H9 (cell line): ENCODE data around the gene ZWILCH. TPM values are rescaled to one million over a fixed set of nuclear protein-coding genes. Genes with fewer than 3 reads are reported as not detected.
"Not testable (repeated sequence)": the region's sequence is repeated elsewhere in the genome, so short reads cannot be mapped to it uniquely, and the experiment has no call there.

Experiments
- DNase-seq: peaks from one replicate; pipeline ENCODE4 v3.0.0-alpha.2; 2017
- H2AFZ ChIP-seq: one replicate; pipeline ENCODE4 v1.6.1; 2013; ENCODE audit warnings: mild to moderate bottlenecking, low read length, control low read depth, moderate library complexity
- H2AK5ac ChIP-seq: 2 replicates; pipeline ENCODE4 v1.6.1; 2013; ENCODE audit warnings: low read length, control low read depth, mixed read lengths; ENCODE audit not compliant: insufficient read length
- H2BK120ac ChIP-seq: one replicate; pipeline ENCODE4 v1.6.1; 2013; ENCODE audit warnings: low read depth, mild to moderate bottlenecking, low read length, control low read depth, inconsistent platforms; ENCODE audit not compliant: poor library complexity, severe bottlenecking
- H2BK12ac ChIP-seq: 2 replicates; pipeline ENCODE4 v1.6.1; 2013; ENCODE audit warnings: low read length, control low read depth, mixed read lengths, low read depth; ENCODE audit not compliant: insufficient read length
- H2BK15ac ChIP-seq: 2 replicates; pipeline ENCODE4 v1.6.1; 2013; ENCODE audit warnings: low read depth, low read length, control low read depth
- H2BK20ac ChIP-seq: one replicate; pipeline ENCODE4 v1.6.1; 2013; ENCODE audit warnings: low read depth, mild to moderate bottlenecking, low read length, control low read depth, inconsistent platforms; ENCODE audit not compliant: poor library complexity, severe bottlenecking
- H2BK5ac ChIP-seq: 2 replicates; pipeline ENCODE4 v1.6.1; 2013; ENCODE audit warnings: low read length, control low read depth, mixed read lengths; ENCODE audit not compliant: insufficient read length
- H3K14ac ChIP-seq: 2 replicates; pipeline ENCODE4 v1.6.1; 2013; ENCODE audit warnings: low read length, control low read depth; ENCODE audit not compliant: insufficient read depth
- H3K18ac ChIP-seq: 2 replicates; pipeline ENCODE4 v1.6.1; 2013; ENCODE audit warnings: low read depth, mild to moderate bottlenecking, mixed read lengths, low read length, control low read depth; ENCODE audit not compliant: insufficient read length
- H3K23ac ChIP-seq: 2 replicates; pipeline ENCODE4 v1.6.1; 2013; ENCODE audit warnings: low read length, control low read depth, mixed read lengths, low read depth; ENCODE audit not compliant: insufficient read length
- H3K23me2 ChIP-seq: 2 replicates; pipeline ENCODE4 v1.6.1; 2013; ENCODE audit warnings: low read depth, mild to moderate bottlenecking, mixed read lengths, low read length, control low read depth; ENCODE audit not compliant: insufficient read length, poor library complexity, severe bottlenecking
- H3K27ac ChIP-seq: 2 replicates; pipeline ENCODE4 v1.5.1; 2013; ENCODE audit warnings: low read length, control low read depth, mixed read lengths, low read depth; ENCODE audit not compliant: insufficient read length
- H3K27me3 ChIP-seq: 2 replicates; pipeline ENCODE4 v1.6.1; 2013; ENCODE audit warnings: low read length, control low read depth, inconsistent platforms; ENCODE audit not compliant: insufficient read depth
- H3K4ac ChIP-seq: 2 replicates; pipeline ENCODE4 v1.6.1; 2013; ENCODE audit warnings: low read depth, mild to moderate bottlenecking, control low read depth, inconsistent platforms, low read length, moderate library complexity
- H3K4me1 ChIP-seq: 2 replicates; pipeline ENCODE4 v1.6.1; 2013; ENCODE audit warnings: low read length, control low read depth, inconsistent platforms; ENCODE audit not compliant: insufficient read depth
- H3K4me2 ChIP-seq: 2 replicates; pipeline ENCODE4 v1.6.1; 2013; ENCODE audit warnings: low read length, control low read depth, mixed read lengths; ENCODE audit not compliant: insufficient read length, insufficient read depth
- H3K56ac ChIP-seq: 2 replicates; pipeline ENCODE4 v1.6.1; 2013; ENCODE audit warnings: low read depth, mild to moderate bottlenecking, mixed read lengths, low read length, control low read depth; ENCODE audit not compliant: insufficient read length
- H3K79me1 ChIP-seq: 2 replicates; pipeline ENCODE4 v1.6.1; 2013; ENCODE audit warnings: low read depth, mild to moderate bottlenecking, moderate library complexity, low read length, control low read depth, inconsistent platforms; ENCODE audit not compliant: insufficient read depth, poor library complexity, severe bottlenecking
- H3K79me2 ChIP-seq: 2 replicates; pipeline ENCODE4 v1.6.1; 2013; ENCODE audit warnings: low read length, control low read depth, inconsistent platforms; ENCODE audit not compliant: insufficient read depth
- H3K9ac ChIP-seq: 2 replicates; pipeline ENCODE4 v1.6.1; 2013; ENCODE audit warnings: low read length, control low read depth, mixed read lengths; ENCODE audit not compliant: insufficient read length; ENCODE audit errors: extremely low read depth
- H3K9me3 ChIP-seq: one replicate; pipeline ENCODE4 v1.6.1; 2013; ENCODE audit warnings: low read depth, low read length, inconsistent platforms; ENCODE audit not compliant: control insufficient read depth
- H3T11ph ChIP-seq: one replicate; pipeline ENCODE4 v1.6.1; 2013; ENCODE audit warnings: mild to moderate bottlenecking, low read length, control low read depth, inconsistent platforms
- H4K20me1 ChIP-seq: one replicate; pipeline ENCODE4 v1.6.1; 2013; ENCODE audit not compliant: control insufficient read depth, insufficient read length, insufficient read depth
- H4K5ac ChIP-seq: 2 replicates; pipeline ENCODE4 v1.6.1; 2013; ENCODE audit warnings: low read depth, mild to moderate bottlenecking, mixed read lengths, low read length, control low read depth; ENCODE audit not compliant: insufficient read length
- H4K8ac ChIP-seq: replicated peaks from 2 replicates; pipeline ENCODE4 v1.6.1; 2013; ENCODE audit warnings: low read length, control low read depth, mixed read lengths, low read depth; ENCODE audit not compliant: insufficient read length
- H4K91ac ChIP-seq: 2 replicates; pipeline ENCODE4 v1.6.1; 2013; ENCODE audit warnings: low read depth, mild to moderate bottlenecking, moderate library complexity, mixed read lengths, low read length, control low read depth; ENCODE audit not compliant: insufficient read length
- H3K27ac Mint-ChIP-seq, 3 experiments: 2 replicates in 2 of 3; 3 replicates in 1 of 3; pipeline ENCODE4 v1.8.0; 2020 to 2021; ENCODE audit warnings: mixed read lengths in 3 of 3, mild to moderate bottlenecking in 1 of 3, moderate library complexity in 1 of 3
- H3K27me3 Mint-ChIP-seq: 2 replicates; pipeline ENCODE4 v1.8.0; 2021; ENCODE audit warnings: low read depth, mild to moderate bottlenecking, moderate library complexity, mixed read lengths
- H3K36me3 Mint-ChIP-seq, 3 experiments: 2 replicates in 2 of 3; 3 replicates in 1 of 3; pipeline ENCODE4 v1.8.0; 2020 to 2021; ENCODE audit warnings: low read depth in 3 of 3, mixed read lengths in 3 of 3; ENCODE audit not compliant: insufficient read depth in 1 of 3
- H3K4me1 Mint-ChIP-seq, 2 experiments: 2 replicates each; pipeline ENCODE4 v1.8.0; 2020; ENCODE audit warnings: mixed read lengths in 2 of 2
- H3K4me3 Mint-ChIP-seq, 2 experiments: 2 replicates in 1 of 2; 3 replicates in 1 of 2; pipeline ENCODE4 v1.8.0; 2020 to 2021; ENCODE audit warnings: mild to moderate bottlenecking in 2 of 2, mixed read lengths in 2 of 2, moderate library complexity in 1 of 2
- H3K9me3 Mint-ChIP-seq, 2 experiments: 2 replicates in 1 of 2; 3 replicates in 1 of 2; pipeline ENCODE4 v1.8.0; 2020; ENCODE audit warnings: mild to moderate bottlenecking in 2 of 2, mixed read lengths in 2 of 2, moderate library complexity in 1 of 2
- WGBS: extraction: QIAGEN DNeasy Blood & Tissue Kit; methylation state at CpG from one replicate; pipeline ENCODE4 v1.1.7; 2013; ENCODE audit warnings: missing lambda C conversion rate, low lambda C conversion rate, mixed read lengths; ENCODE audit not compliant: insufficient read length; ENCODE audit errors: extremely low coverage; 5-methylcytosine and 5-hydroxymethylcytosine counted together
- total RNA-seq: library from RNA; stranded (reverse); gene quantifications from 2 replicates; pipeline ENCODE4 v1.2.1, GENCODE V29; 2021
- TF ChIP-seq, protein P1 (sequence below): fragments of 200-600 bp; sonication (generic); conservative IDR thresholded peaks from 3 replicates; pipeline ENCODE4 v1.8.0; 2021; ENCODE audit warnings: antibody characterized with exemption, mild to moderate bottlenecking

ZWILCH gene
- total RNA-seq, 1 experiment from 2014 or later = 47.2 TPM

DNA sequence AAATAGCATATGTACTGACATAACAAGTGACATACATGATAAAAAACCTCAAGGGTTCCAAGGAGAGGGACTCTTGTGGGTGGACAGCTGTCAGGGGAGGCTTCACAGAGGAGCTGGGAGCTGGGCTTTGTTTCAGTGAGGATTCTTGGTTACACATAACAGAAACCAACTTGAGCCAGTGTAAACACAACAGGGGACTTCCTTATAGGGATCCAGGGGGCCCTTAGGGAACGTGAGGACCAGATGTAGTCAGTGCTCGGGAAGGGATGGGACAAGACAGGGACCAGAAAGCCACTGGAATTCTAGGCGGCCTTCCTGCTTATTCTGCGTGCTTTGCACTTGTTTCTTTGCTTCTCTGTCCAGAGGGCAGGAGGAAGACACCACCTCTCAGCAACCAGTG, 42.5 kb upstream of the ZWILCH start:
- no peak overlapping the region for H2BK120ac ChIP-seq
- no peak overlapping the region for H2BK12ac ChIP-seq
- no peak overlapping the region for H4K5ac ChIP-seq
- H3K79me1 ChIP-seq = no peaks in the 10 kb centered on the region
- H2BK15ac ChIP-seq = no peak overlapping the region
- H4K20me1 ChIP-seq = no peaks in the 10 kb centered on the region
- no peak overlapping the region for H3K18ac ChIP-seq
- H4K91ac ChIP-seq = no peak overlapping the region
- no peak overlapping the region for H2AFZ ChIP-seq
- H3K27me3 Mint-ChIP-seq = no peaks in the 10 kb centered on the region
- no peak overlapping the region for H2BK5ac ChIP-seq
- H3T11ph ChIP-seq = no peak overlapping the region
- peaks cover 35 to 44% of the 10 kb centered on the region in 2 experiments for H3K4me1 Mint-ChIP-seq
- H3K27me3 ChIP-seq = no peaks in the 10 kb centered on the region
- no peak overlapping the region for H3K9ac ChIP-seq
- H3K9me3 ChIP-seq = no peaks in the 10 kb centered on the region
- TF ChIP-seq, protein P1, sequence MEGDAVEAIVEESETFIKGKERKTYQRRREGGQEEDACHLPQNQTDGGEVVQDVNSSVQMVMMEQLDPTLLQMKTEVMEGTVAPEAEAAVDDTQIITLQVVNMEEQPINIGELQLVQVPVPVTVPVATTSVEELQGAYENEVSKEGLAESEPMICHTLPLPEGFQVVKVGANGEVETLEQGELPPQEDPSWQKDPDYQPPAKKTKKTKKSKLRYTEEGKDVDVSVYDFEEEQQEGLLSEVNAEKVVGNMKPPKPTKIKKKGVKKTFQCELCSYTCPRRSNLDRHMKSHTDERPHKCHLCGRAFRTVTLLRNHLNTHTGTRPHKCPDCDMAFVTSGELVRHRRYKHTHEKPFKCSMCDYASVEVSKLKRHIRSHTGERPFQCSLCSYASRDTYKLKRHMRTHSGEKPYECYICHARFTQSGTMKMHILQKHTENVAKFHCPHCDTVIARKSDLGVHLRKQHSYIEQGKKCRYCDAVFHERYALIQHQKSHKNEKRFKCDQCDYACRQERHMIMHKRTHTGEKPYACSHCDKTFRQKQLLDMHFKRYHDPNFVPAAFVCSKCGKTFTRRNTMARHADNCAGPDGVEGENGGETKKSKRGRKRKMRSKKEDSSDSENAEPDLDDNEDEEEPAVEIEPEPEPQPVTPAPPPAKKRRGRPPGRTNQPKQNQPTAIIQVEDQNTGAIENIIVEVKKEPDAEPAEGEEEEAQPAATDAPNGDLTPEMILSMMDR = no peak
- peaks cover 2% of the 10 kb centered on the region; the same call in 1 of the 2 replicates for H3K4me1 ChIP-seq
- no peaks in the 10 kb centered on the region for H3K23me2 ChIP-seq
- peak overlapping the region in 2 of 3 experiments; percentile 39 to 40; a peak in 2 of 7 replicates for H3K27ac Mint-ChIP-seq
- H3K56ac ChIP-seq = no peak overlapping the region
- H3K23ac ChIP-seq = no peak overlapping the region
- H3K36me3 Mint-ChIP-seq = peaks cover 30 to 32% (median 31%) of the 10 kb centered on the region in 3 experiments
- H4K8ac ChIP-seq = no peak overlapping the region
- H3K27ac ChIP-seq = no peak overlapping the region
- no peak overlapping the region for H3K14ac ChIP-seq
- no peak overlapping the region for H2AK5ac ChIP-seq
- DNase-seq = no peak
- H3K4me2 ChIP-seq = no peak overlapping the region
- no peaks in the 10 kb centered on the region for H3K79me2 ChIP-seq
- H2BK20ac ChIP-seq = no peak overlapping the region
- no peak overlapping the region; a peak in 1 of 5 replicates for H3K4me3 Mint-ChIP-seq
- WGBS = no CpG with 5 or more reads among the region's 4 CpGs
- no peak overlapping the region for H3K4ac ChIP-seq
- peaks cover 6 to 19% of the 10 kb centered on the region in 2 experiments; a peak in 4 of 5 replicates for H3K9me3 Mint-ChIP-seq

GRCh38 chr15:66465294-66465693, 39.8 kb upstream of the ZWILCH start:
- Mint-ChIP-seq H3K4me1 (peaks cover 38 to 44% of the 10 kb centered on the region in 2 experiments), H3K9me3 (peaks cover 6 to 19% of the 10 kb centered on the region in 2 experiments; a peak in 4 of 5 replicates), H3K36me3 (peaks cover 32 to 34% (median 34%) of the 10 kb centered on the region in 3 experiments)
- H3K18ac ChIP-seq, H2AFZ ChIP-seq, H3K23ac ChIP-seq, H2AK5ac ChIP-seq, H3K9me3 ChIP-seq, H4K91ac ChIP-seq, H2BK120ac ChIP-seq, H4K8ac ChIP-seq, H3K27ac Mint-ChIP-seq, H4K5ac ChIP-seq, H2BK5ac ChIP-seq, H3K79me1 ChIP-seq, H3K56ac ChIP-seq, H2BK20ac ChIP-seq, H2BK15ac ChIP-seq, H3K23me2 ChIP-seq, H3K27me3 Mint-ChIP-seq, H3K4me2 ChIP-seq, H3K79me2 ChIP-seq, H4K20me1 ChIP-seq, H3K14ac ChIP-seq, H3K27me3 ChIP-seq, H3K27ac ChIP-seq, H3K9ac ChIP-seq, H3T11ph ChIP-seq, H3K4me1 ChIP-seq, DNase-seq, H3K4ac ChIP-seq, H3K4me3 Mint-ChIP-seq, H2BK12ac ChIP-seq: not testable (repeated sequence)
- no CpG with 5 or more reads among the region's 6 CpGs for WGBS
